Measurements from ENCODE around the gene MUC6.

Gene MUC6

DNA sequence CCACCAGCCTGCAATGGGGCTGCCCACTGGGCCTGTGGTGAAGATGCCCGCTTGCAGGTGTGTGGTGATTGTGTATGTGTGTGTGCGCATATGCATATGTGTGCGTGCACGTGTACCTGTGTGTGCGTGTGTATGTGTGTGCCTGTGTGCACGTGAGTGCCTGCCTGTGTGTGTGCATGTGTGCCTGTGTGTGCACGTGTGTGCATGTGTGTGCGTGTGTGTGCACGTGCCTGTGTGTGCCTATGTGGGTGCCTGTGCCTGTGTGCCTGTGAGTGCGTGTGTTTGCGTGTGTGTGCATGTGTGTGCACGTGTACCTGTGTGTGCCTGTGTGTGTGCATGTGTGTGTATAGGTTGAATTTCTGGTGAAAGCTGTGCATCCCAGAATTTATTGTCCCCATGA is 2.4 kb upstream of the MUC6 start:
- in situ Hi-C loops (cut with HindIII; ENCODE audit: low sequenced_read_pairs) = no loop called here

DNA sequence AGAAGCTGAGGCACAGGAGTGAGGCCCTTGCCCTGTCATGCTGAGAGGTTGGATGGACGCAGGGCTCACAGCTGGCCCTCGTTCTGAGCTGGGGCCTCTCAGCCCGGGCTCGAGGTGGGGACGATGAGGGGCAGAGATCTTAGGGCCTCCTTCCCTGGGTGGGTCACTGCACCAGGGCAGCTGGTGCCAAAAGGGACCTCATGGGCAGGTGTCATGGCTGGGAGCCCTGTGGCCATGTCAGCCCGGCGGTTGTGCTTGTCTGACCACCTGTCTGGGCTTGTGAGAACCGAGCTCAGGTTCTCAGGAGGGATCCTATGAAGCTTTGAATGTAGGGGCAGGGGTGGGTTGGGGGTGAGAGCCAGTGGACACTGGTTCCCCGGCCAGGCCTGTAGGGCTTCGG is 1.8 kb upstream of the MUC6 start:
- in situ Hi-C loops (cut with HindIII; ENCODE audit: low sequenced_read_pairs) = no loop called here

DNA sequence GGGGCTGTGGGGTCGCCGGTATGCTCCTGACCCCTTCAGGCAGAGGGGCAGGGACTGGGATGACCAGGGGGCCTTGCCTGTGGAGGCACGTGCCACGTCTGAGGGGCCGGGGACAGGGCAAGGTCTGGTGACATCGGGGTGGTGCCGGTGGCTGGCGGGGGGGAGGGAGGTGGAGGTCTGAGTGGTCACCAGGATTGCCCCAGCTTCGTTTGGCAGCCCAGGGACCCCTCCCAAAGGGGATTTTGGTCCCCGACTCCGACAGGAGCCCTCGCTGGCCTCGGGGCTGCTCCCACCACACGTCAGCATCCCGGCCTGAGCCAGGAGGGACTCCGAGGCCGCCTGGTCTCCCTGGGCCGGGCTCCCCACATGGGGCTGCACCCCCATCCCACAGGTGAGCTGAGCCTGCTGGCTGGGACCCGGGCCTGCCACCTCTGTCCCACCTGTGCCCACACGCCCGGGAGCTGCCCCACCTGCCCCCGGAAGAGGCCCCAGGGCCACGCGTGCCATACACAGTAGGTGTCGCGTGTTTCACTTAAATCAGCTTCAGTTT is 1.1 kb upstream of the MUC6 start:
- in situ Hi-C loops (cut with HindIII; ENCODE audit: low sequenced_read_pairs) = no loop called here

DNA sequence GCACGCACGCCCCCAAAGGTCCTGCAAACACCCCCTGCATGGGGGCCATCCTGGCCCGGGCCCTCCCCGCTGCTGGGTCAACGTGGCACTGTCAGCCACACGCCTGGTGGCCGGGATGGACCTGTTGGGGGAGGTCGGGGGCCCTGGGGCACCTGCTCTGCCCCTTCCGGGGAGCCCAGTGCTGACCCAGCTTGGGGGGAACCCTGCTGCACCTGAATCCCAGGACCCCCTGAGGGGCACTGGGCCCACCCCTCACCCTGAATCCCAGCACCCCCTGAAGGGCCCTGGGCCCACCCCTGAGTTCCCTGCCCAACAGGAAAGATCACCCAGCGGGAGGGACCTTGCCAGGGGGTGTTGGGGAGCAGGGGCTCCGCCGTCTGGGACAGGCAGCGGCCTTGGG is 413 bp upstream of the MUC6 start:
- in situ Hi-C loops (cut with HindIII; ENCODE audit: low sequenced_read_pairs) = no loop called here

DNA sequence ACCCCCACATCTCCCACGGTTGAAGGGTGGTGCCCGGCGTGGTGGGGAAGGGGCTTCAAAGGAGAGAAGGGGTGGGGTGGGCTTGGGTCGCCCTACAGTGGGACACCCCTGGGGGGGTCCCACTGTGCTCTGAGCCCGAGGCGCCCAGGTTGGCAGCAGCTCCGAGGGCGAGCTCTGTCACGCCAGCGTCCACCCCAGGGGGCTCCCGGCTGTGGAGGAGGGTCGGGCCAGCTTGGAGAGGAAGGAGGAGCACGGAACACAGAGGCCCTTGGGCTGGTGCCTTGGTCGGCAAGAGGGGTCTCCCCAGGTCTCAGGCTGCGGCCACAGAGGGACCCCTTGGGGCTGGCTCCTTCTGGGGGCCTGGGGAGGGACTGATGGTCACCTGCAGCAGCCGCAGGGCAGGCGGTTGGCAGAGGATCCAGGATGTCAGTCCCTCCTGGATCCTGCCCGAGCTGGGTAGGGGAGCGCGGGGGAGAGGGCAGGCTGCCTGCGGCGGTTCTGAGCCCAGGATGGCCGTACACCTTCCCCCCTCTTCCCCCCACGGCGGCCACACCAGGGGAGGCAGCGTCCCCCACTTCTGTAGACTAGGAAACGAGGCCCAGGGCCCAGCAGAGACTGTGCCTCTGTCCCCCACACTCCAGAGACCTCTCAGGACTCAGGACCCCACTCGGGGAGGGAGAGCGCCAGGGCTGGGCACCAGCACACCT is 788 bp downstream of the MUC6 start:
- in situ Hi-C loops (cut with HindIII; ENCODE audit: low sequenced_read_pairs) = no loop called here

DNA sequence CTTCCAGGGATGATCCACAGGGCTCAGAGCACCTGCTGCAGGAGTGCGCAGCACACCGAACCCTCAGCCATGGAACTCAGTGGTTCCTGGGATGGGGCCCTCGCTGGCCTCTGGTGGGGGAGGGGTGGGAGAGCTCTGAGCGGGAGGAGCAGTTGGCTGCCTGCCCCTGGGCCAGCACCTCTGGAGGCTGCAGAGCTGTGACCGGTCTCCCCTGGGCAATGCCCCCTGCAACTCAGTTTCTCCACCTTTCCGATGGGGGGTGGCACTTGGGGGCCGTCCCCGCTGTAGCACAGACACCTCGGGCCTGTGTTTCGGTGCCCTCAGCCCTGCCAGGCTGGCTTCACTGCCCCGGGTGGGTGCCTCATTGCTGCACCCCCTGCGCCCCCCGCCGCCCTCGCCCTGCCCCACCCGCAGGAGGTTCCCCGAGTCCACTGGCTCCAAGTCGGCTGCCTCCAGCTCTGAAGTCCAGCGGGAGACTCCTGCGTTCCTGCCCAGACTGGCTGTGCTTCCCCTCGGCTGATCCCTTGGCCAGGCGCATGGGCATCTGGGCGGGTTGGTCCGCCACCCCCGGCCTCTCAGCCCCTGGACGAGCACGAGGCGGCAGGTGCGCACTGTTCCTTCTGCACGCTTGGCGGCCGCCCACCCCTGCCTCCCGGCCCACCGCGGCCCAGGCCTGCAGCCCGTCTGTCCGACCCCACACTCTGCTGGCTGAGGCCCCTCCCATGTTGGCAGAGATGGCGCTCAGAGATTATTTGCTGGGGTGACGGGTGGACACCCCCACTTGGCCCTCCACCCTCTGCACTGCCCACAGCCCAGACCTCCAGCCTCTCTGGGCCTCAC is 1.8 kb downstream of the MUC6 start:
- in situ Hi-C loops (cut with HindIII; ENCODE audit: low sequenced_read_pairs) = no loop called here

DNA sequence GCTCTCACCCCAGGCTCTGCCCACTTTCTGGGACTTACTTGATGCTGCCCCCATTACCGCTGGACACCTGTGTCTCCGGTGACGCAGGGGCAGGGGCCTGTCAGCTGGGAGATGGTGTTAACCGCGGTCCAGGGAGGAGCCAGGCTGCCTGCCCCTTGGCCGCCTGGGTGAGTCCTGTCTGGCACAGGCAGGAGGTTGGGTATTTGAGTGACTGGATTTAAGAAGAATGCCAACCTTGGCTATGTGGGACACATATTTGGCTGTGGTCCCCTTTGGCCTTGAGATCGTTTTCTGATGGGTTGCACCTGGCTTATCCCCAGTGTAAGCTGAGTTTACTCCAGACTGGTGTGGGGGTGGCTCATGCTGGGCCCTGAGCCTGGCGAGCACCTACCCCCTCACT is 2.5 kb downstream of the MUC6 start:
- in situ Hi-C loops (cut with HindIII; ENCODE audit: low sequenced_read_pairs) = no loop called here

DNA sequence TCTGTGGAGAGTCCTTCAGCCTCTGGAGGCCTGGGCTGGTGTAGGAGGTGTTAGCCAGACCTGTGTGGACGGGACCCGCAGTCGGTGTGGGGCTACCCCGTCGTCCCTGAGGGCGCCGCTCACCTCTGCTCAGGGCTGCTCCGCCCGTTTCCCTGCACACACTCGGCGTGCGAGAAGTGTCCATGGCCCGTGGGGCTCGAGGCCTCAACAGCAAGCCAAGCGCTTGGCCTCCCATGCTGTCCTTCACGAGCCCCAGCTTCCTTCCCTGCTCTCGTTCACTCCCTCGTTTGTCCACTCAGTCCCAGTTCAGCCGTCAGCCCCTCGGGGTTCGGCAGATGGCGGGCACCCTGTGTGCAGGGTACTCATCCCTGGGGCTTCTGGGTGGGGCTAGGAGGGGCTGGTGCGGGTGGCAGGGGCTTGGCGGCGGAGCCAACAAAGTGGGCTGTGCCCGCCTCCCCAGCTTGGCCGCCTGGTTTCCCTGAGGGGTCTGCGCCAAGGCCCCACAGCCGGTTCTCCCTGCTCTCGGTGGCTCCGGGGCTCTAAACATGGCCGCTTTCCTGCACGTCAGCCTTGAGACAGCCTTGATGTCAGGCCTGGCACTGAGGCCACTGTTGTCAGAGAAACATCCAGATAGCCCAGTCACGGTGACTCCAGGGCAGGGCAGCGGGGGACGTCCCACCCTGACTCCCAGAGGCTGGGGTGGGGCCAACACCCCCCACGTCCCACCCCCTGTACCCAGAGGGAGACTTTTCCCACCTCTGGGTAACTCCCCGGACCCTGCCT is 3.3 kb downstream of the MUC6 start:
- in situ Hi-C loops (cut with HindIII; ENCODE audit: low sequenced_read_pairs) = no loop called here

DNA sequence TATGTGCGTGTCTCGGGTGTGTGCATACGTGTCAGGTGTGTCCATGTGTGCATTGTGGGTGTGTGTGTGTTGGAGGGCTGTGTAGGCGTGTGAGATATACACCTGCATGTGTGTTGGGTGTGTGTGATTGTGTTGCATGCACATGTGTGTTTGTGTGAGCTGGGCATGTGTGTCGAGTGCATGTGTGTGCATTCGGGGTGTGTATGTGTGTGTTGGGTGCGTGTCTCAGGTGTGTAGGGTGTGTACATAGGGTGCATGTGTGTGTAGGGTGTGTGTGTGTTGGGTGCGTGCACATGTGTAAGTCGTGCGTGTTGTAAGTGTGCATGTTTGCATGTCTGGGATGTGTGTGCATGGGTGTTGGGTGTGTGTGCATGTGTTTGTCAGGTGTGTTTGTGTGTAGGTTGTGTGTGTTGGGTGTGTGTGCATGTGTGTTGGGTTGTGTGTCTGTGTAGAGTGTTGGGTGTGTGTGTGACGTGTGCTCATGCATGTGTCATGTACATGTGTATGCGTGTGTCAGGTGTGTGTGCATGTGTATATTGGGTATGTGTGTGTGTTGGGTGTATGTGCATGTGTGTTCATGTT is 4.1 kb downstream of the MUC6 start:
- in situ Hi-C loops (cut with HindIII; ENCODE audit: low sequenced_read_pairs) = no loop called here

DNA sequence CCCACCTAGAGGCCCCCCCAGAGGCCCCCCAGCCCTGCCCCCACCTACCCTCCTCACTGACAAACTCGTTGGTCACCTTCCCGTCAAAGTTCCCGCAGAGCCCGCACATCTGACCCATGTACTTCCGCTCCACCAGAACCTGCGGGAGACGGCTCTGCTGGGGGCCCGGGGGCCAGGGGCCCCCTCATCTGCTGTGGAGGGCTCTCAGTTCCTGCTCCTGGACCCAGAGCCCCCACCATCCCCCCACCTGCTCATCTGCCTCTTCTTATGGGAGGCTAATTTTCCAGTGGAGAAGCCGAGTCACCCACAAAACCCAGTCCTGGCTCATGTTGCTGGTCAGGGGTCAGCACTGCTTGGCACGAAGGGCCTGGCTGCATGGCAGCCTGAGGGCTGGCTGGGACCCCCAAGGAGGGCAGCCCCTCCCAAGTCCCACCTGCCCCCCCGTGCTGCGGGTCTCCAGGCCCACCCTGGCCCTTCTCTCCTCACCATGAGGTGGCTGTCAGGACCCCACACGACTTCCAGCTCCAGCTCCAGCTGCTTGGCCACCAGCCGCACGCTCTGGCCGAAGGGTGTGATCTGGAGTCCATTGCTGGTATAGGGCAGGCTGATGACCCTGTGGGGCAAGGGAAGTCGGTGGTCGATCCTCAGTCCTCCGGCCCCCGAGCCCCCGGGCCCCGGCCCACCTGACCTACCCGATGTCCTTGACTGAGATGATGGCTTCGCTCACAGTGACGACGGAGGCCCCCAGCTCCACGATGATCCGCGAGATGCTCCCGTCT is 5.2 kb downstream of the MUC6 start:
- in situ Hi-C loops (cut with HindIII; ENCODE audit: low sequenced_read_pairs) = no loop called here

DNA sequence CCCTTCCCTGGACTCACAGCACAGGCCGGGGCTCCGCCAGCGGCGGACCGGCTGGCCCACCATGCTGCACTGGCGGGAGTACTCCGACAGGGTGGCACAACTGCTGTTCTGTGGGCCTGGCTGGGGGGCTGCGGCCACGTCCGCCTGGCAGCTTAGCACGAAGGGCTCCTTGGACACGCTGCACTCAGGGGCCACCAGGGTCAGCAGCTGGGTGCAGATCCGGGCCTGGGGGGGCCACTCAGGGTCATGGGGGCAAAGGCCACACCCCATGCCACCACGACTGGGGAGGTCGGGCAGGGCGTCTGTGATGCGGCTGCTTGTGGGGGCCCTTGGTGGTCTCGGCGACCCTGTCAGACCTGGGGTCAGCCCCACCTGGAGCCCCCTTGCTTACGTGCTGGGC is 6.0 kb downstream of the MUC6 start:
- in situ Hi-C loops (cut with HindIII; ENCODE audit: low sequenced_read_pairs) = no loop called here

DNA sequence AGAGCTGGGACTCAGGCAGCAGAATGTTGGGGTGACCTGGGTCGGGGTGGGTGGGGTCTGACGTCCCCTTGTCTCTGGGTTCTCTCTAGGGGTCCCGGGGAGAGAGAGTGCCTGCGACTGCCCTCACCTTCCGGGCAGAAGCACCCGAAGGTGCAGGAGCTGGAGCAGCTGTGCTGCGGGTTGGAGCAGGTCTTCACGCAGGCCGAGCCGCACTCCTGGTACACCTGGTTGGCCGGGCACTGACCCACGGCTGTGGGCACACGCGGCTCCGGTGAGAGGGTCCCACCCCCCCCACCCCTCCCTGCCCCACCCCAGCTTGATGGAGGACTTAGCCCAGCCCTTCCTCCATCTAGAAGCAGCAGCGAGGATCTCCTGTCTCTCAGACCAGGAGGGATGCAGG is 6.4 kb downstream of the MUC6 start:
- in situ Hi-C loops (cut with HindIII; ENCODE audit: low sequenced_read_pairs) = no loop called here

DNA sequence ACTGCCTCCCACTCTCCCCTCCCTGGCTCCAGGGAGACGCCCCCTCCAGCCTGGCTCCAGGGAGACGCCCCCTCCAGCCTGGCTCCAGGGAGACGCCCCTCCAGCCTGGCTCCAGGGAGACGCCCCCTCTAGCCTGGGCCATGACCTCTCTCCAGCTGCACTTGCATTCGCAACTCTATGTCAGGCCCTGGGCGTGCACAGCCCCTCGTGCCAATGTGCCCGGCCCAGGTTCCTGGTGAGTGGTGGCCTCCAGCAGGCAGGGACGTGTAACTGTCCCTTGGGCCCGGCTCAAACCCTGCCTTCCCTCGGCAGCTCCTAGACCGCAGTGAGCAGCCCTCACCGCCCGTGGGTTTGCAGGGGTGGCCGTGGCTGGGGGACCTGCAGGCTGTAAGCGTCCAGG is 6.9 kb downstream of the MUC6 start:
- in situ Hi-C loops (cut with HindIII; ENCODE audit: low sequenced_read_pairs) = no loop called here

DNA sequence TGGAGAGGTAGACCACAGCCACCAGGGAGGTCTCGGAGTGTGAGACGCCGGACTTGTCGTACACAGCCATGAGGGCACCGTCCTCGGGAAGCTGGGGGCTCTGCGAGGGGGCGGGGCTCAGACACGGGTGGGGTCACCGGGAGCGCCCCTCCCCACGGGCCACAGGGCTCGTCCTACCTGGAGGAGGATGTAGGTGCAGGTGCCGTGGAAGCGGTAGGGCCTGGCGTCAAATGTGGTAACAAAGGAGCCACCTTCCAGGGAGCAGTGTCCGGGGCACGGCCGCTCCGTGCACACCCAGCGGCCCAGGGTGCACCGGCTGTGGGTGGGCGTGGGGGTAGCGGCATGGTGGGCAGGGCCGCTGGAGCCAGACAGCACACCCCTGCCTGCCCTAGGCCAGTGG is 7.5 kb downstream of the MUC6 start:
- in situ Hi-C loops (cut with HindIII; ENCODE audit: low sequenced_read_pairs) = no loop called here

DNA sequence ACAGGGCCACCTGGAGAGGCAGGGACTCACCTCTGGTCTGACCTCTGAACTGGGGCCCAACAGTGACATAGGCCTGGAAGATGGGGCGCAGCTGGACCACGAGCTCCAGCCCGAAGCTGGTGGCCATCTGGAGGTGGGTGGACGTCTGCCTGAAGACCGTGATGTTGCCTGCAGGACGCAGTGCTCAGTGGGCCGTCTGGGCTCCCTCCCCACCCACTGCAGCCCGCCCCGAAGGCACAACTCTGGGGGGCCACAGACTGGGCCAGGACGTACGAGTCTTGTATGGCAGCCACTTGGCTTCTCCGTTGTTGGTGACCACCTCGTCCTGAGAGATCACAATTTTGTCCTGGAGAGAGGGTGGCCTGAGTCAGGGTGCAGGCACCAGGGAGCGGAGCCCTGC is 7.9 kb downstream of the MUC6 start:
- in situ Hi-C loops (cut with HindIII; ENCODE audit: low sequenced_read_pairs) = no loop called here

DNA sequence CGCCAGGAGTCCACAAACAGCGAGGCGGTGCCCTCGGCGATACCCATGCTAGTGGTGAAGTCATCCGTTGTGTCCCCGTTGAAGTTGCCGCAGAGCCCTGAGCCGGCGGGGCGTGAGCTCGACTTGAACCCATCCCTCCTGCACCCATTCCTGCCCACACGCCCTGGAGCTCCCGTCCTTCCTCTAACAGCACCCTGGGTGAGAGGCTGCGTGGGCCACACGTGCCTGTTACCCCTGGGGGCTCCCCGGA is 8.3 kb downstream of the MUC6 start:
- in situ Hi-C loops (cut with HindIII; ENCODE audit: low sequenced_read_pairs) = no loop called here

DNA sequence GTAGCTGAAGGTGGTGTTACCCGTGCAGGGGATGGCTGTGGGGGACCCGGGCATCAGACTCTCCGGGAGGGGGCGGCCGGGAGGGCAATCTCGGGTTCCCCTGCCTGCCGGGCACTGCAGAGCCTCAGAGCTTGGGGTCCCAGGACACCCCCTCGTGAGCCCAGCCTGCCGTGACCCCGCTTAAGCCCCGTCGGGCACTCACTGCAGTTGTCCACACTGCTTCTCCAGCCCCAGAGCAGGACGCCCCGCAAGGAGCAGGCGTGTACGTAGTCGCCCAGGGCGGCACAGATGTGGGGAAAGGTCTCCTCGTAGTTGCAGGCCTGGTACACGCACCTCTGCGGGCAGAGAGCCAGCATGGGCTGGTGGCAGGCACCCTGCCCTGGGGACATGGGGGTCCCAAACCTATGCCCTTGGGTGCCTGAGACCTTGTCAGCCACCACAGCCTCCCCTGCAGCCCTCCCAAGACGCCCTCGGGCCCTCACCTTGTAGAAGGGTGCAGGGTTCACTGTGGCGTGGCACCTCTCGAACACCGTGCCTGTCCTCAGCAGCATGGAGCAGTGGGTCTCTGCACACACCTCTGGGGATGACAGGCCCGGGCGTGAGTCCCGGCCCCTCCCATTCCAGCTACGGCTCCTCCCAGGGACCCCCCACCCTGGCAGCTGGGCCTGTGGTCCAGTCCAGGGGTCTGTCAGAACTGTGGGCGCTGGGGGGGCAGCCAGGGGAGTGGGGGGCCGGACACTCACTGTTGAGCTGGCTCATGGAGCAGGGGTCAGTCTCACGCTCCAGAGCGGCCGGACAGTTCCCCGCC is 8.8 kb downstream of the MUC6 start:
- in situ Hi-C loops (cut with HindIII; ENCODE audit: low sequenced_read_pairs) = no loop called here

DNA sequence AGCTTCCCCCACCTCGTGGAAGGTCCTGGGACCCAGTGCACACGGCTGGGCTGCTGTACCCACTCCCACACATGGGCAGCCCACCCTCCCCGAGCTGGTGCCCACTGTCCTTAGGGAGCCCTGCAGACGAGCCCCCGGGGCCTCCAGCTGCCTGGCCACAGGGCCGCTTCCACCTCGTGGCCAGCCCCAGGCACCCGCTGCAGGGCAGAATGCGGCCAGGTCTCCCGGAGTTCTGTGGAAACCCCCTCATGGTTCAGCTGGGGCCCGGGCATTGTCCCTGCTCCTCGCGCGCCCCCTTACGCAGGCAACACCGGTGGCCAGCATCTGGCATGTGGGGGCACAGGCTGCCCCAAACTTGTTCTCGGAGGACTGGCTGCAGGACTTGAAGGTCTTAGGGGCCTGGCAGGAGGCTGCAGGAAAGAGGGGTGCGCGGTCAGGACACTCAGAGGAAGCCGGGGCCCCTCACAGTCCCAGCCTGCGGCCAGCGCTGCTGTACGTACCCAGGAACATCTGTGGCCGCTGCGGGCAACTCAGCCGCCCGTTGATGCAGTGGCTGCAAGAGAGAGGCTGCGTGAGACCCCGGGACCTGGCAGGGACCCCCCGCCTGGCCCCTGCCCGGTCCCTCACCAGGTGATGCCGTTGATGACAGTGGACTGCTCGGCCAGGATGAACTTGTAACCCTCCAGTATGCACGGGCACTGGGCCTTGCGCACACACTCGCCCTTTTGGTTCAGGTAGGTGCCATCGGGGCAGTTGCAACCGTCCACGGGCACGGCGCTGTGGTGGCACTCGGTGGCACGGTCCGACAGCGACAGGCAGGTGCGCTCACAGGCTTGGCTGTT is 9.7 kb downstream of the MUC6 start:
- in situ Hi-C loops (cut with HindIII; ENCODE audit: low sequenced_read_pairs) = no loop called here

DNA sequence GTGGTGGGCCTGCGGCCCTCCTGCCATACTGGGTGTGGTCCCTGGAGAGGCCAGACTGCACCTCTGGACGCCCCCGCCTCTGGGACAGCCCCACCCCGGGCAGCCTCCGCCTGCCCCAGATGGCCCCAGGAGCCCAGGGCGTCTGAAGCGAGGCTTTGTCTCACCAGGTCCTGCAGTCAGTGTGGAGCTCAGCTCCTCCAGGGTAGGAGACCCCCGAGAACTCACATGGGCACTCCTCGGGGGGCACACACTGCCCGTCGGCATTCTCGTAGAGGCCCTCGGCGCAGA is 10.4 kb downstream of the MUC6 start:
- in situ Hi-C loops (cut with HindIII; ENCODE audit: low sequenced_read_pairs) = no loop called here

Measured in endothelial cell of hepatic sinusoid (primary cell).